ENCODE measurements around the gene LMF1.
"Not testable (repeated sequence)": the region's sequence is repeated elsewhere in the genome, so short reads cannot be mapped to it uniquely, and the experiment has no call there.

LMF1 gene

DNA sequence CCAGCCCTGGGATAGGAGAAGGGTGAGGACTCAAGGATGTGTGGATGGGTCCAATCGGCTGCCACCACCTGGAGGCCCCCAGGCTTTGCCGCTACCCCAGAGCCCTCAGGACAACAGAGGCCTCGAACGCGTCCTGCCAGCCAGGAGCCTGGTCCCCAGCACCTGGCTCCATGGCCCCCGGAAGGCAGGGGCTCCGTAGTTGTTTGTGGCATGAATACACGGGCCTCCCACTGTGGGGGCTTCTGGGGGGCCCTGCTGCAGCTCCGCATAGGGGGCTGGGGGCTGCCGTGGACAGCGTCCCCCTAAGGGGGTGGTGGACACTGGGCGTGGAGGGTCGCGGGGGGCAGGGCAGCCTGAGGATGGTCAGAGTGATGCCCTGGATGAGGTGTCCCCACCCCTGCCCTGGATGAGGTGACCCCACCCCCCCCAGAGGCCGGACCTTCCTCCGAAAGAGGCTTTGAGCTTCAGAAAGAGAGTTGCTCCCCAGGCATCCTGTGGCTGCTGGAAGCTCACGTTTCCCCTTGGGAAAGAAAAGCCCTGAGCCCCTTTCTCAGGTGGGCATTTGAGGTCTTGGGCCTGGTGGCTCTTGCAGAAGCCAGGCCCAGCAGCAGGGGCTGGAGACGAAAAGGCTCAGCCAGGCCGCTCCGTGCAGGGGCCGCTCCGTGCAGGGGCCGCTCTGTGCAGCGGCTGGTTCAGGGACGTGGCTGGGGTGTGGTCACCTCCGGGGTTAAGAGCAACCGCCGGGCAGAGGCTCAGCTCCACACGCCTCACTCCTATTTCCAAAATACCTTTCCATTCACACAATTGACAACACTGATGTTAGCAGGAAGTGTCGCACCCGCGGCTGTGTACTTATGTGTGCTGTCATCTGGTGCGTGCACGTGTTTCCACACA is 130.0 kb downstream of the LMF1 start:
- Histone ChIP-seq H3K4me3 (ENCODE audit: insufficient read depth, low read length, poor library complexity, severe bottlenecking) (no peak overlapping the region), H3K27ac (ENCODE audit: low read depth, low read length) (no peak overlapping the region), H3K36me3 (ENCODE audit: low read length) (no peaks in the 10 kb centered on the region), H3K9me2 (replicated peaks; ENCODE audit: insufficient read depth, low read length) (no peaks in the 10 kb centered on the region), H3K9me3 (ENCODE audit: insufficient read depth, low read length) (no peaks in the 10 kb centered on the region; the same call in 1 of the 2 replicates), H3K9ac (ENCODE audit: low read length) (no peak overlapping the region), H3F3A (ENCODE audit: insufficient read depth) (no peaks in the 10 kb centered on the region), H3K27me3 (ENCODE audit: low read length) (no peaks in the 10 kb centered on the region), H4K20me1 (ENCODE audit: low read depth, low read length) (no peaks in the 10 kb centered on the region), H3K4me2 (ENCODE audit: low read depth, low read length, poor library complexity, severe bottlenecking) (no peak overlapping the region), H2AFZ (ENCODE audit: low read depth, low read length, severe bottlenecking) (no peak overlapping the region), H3K79me2 (ENCODE audit: insufficient read depth, low read length) (no peaks in the 10 kb centered on the region)
- TF ChIP-seq, protein P1, sequence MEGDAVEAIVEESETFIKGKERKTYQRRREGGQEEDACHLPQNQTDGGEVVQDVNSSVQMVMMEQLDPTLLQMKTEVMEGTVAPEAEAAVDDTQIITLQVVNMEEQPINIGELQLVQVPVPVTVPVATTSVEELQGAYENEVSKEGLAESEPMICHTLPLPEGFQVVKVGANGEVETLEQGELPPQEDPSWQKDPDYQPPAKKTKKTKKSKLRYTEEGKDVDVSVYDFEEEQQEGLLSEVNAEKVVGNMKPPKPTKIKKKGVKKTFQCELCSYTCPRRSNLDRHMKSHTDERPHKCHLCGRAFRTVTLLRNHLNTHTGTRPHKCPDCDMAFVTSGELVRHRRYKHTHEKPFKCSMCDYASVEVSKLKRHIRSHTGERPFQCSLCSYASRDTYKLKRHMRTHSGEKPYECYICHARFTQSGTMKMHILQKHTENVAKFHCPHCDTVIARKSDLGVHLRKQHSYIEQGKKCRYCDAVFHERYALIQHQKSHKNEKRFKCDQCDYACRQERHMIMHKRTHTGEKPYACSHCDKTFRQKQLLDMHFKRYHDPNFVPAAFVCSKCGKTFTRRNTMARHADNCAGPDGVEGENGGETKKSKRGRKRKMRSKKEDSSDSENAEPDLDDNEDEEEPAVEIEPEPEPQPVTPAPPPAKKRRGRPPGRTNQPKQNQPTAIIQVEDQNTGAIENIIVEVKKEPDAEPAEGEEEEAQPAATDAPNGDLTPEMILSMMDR (IDR thresholded peaks at IDR 0.05; ENCODE audit: insufficient read depth, low read length, poor library complexity, severe bottlenecking): no peak
- TF ChIP-seq EZH2phosphoT487 (conservative IDR thresholded peaks at IDR 0.05; ENCODE audit: low read length): no peak

DNA sequence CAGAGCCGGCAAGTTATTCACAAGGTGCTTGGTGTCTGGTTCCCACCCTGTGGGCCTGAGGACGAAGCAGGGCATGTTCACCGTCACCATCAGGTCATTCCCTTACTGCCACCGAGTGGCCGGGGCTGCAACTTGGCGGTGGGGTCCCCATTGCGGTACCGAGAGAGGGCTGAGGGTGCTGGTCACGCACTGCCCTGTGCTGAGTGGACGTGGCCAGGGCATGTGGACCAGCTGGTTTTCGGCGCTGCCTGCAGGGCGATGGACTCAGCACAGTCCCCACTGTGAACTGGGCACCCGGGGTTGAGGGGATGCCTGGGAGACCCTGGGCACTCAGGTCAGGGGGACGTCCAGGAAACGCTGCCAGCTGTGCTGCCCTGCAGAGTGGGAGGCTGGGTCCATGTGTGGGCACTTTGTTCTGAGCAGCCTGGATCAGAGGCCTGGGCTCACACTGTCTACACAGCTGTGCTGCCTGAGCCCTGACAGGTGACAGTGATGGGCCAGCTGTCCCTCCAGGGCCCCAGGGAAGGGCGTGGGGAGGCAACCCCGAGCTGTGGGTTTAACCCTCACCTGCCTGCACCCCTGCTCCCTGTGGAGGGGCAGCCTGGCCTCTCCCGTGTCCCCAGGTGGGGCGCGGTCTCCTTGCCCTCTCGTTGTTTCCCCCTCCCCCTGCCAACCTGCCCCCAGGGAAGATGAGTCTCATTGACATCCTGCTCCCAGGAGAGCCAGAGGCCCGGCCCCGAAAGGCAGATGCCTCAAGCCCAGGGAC is 131.0 kb downstream of the LMF1 start:
- no peak overlapping the region for H3K4me3 ChIP-seq (ENCODE audit: insufficient read depth, low read length, poor library complexity, severe bottlenecking)

DNA sequence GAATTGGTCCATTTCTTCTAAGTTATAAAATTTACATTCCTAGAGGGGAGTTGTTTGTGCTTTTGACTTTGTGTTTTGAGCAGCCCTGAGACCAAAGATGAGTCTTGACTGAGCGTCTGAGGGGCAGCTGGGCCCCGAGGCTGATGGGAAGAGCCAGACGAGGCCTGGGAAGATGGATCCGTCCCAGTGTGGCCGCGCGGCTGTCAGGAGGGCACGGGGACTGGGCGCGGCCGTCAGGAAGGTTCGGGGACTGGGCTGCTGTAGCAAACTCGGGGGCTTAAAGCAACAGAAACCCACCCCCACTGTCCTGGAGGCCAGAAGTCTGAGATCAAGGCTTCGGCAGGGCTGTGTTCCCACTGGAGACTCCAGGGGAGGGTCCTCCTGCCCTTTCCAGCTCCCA is 132.0 kb downstream of the LMF1 start:
- H3K27me3 ChIP-seq (ENCODE audit: low read length): no peaks in the 10 kb centered on the region
- no peak overlapping the region for H3K4me2 ChIP-seq (ENCODE audit: low read depth, low read length, poor library complexity, severe bottlenecking)
- H4K20me1 ChIP-seq (ENCODE audit: low read depth, low read length): no peaks in the 10 kb centered on the region
- no peak overlapping the region for H3K4me3 ChIP-seq (ENCODE audit: insufficient read depth, low read length, poor library complexity, severe bottlenecking)
- no peaks in the 10 kb centered on the region for H3K36me3 ChIP-seq (ENCODE audit: low read length)
- no peak overlapping the region for H3K27ac ChIP-seq (ENCODE audit: low read depth, low read length)
- H3K9ac ChIP-seq (ENCODE audit: low read length): no peak overlapping the region
- no peak for TF ChIP-seq EZH2phosphoT487 (conservative IDR thresholded peaks at IDR 0.05; ENCODE audit: low read length)
- TF ChIP-seq, protein P1 (IDR thresholded peaks at IDR 0.05; ENCODE audit: insufficient read depth, low read length, poor library complexity, severe bottlenecking): no peak
- no peaks in the 10 kb centered on the region; the same call in 1 of the 2 replicates for H3K9me3 ChIP-seq (ENCODE audit: insufficient read depth, low read length)
- no peak overlapping the region for H2AFZ ChIP-seq (ENCODE audit: low read depth, low read length, severe bottlenecking)
- no peaks in the 10 kb centered on the region for H3F3A ChIP-seq (ENCODE audit: insufficient read depth)
- H3K79me2 ChIP-seq (ENCODE audit: insufficient read depth, low read length): no peaks in the 10 kb centered on the region
- no peaks in the 10 kb centered on the region for H3K9me2 ChIP-seq (replicated peaks; ENCODE audit: insufficient read depth, low read length)

More for the DNA sequence above, 131.0 kb downstream of the LMF1 start:
- no peaks in the 10 kb centered on the region for H3F3A ChIP-seq (ENCODE audit: insufficient read depth)
- no peak overlapping the region for H2AFZ ChIP-seq (ENCODE audit: low read depth, low read length, severe bottlenecking)
- no peaks in the 10 kb centered on the region for H3K27me3 ChIP-seq (ENCODE audit: low read length)
- no peak overlapping the region for H3K27ac ChIP-seq (ENCODE audit: low read depth, low read length)
- no peaks in the 10 kb centered on the region for H3K9me2 ChIP-seq (replicated peaks; ENCODE audit: insufficient read depth, low read length)
- no peaks in the 10 kb centered on the region for H3K36me3 ChIP-seq (ENCODE audit: low read length)
- H3K9ac ChIP-seq (ENCODE audit: low read length): no peak overlapping the region
- no peaks in the 10 kb centered on the region; the same call in 1 of the 2 replicates for H3K9me3 ChIP-seq (ENCODE audit: insufficient read depth, low read length)
- TF ChIP-seq EZH2phosphoT487 (conservative IDR thresholded peaks at IDR 0.05; ENCODE audit: low read length): no peak
- TF ChIP-seq, protein P1 (IDR thresholded peaks at IDR 0.05; ENCODE audit: insufficient read depth, low read length, poor library complexity, severe bottlenecking): no peak
- no peaks in the 10 kb centered on the region for H4K20me1 ChIP-seq (ENCODE audit: low read depth, low read length)
- H3K4me2 ChIP-seq (ENCODE audit: low read depth, low read length, poor library complexity, severe bottlenecking): no peak overlapping the region
- no peaks in the 10 kb centered on the region for H3K79me2 ChIP-seq (ENCODE audit: insufficient read depth, low read length)

DNA sequence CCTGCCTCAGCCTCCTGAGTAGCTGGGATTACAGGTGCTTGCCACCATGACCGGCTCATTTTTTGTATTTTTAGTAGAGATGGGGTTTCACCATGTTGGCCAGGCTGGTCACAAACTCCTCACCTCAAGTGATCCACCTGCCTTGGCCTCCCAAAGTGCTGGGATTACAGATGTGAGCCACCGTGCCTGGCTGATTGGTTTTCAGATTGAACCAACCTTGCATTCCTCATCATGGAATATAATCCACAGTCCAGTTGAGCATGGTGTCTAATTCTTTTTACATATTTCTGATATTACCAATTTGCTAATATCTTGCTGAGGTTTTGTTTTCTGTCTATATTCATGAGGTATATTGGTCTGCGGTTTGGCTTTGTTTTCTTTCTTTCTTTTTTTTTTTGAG is 134.0 kb downstream of the LMF1 start:
- H3K36me3 ChIP-seq (ENCODE audit: low read length); H3F3A ChIP-seq (ENCODE audit: insufficient read depth); H3K79me2 ChIP-seq (ENCODE audit: insufficient read depth, low read length); H3K9me2 ChIP-seq (replicated peaks; ENCODE audit: insufficient read depth, low read length); H3K9me3 ChIP-seq (ENCODE audit: insufficient read depth, low read length); H3K4me3 ChIP-seq (ENCODE audit: insufficient read depth, low read length, poor library complexity, severe bottlenecking); H2AFZ ChIP-seq (ENCODE audit: low read depth, low read length, severe bottlenecking); H3K27me3 ChIP-seq (ENCODE audit: low read length); H4K20me1 ChIP-seq (ENCODE audit: low read depth, low read length); H3K4me2 ChIP-seq (ENCODE audit: low read depth, low read length, poor library complexity, severe bottlenecking); H3K9ac ChIP-seq (ENCODE audit: low read length); H3K27ac ChIP-seq (ENCODE audit: low read depth, low read length): not testable (repeated sequence)

Measured in SU-DHL-6 (cell line).